ENCODE data around the gene HGS. TPM values are rescaled to one million over a fixed set of nuclear protein-coding genes. Genes with fewer than 3 reads are reported as not detected.

Gene HGS, protein sequence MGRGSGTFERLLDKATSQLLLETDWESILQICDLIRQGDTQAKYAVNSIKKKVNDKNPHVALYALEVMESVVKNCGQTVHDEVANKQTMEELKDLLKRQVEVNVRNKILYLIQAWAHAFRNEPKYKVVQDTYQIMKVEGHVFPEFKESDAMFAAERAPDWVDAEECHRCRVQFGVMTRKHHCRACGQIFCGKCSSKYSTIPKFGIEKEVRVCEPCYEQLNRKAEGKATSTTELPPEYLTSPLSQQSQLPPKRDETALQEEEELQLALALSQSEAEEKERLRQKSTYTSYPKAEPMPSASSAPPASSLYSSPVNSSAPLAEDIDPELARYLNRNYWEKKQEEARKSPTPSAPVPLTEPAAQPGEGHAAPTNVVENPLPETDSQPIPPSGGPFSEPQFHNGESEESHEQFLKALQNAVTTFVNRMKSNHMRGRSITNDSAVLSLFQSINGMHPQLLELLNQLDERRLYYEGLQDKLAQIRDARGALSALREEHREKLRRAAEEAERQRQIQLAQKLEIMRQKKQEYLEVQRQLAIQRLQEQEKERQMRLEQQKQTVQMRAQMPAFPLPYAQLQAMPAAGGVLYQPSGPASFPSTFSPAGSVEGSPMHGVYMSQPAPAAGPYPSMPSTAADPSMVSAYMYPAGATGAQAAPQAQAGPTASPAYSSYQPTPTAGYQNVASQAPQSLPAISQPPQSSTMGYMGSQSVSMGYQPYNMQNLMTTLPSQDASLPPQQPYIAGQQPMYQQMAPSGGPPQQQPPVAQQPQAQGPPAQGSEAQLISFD
- total RNA-seq: 211 TPM

DNA sequence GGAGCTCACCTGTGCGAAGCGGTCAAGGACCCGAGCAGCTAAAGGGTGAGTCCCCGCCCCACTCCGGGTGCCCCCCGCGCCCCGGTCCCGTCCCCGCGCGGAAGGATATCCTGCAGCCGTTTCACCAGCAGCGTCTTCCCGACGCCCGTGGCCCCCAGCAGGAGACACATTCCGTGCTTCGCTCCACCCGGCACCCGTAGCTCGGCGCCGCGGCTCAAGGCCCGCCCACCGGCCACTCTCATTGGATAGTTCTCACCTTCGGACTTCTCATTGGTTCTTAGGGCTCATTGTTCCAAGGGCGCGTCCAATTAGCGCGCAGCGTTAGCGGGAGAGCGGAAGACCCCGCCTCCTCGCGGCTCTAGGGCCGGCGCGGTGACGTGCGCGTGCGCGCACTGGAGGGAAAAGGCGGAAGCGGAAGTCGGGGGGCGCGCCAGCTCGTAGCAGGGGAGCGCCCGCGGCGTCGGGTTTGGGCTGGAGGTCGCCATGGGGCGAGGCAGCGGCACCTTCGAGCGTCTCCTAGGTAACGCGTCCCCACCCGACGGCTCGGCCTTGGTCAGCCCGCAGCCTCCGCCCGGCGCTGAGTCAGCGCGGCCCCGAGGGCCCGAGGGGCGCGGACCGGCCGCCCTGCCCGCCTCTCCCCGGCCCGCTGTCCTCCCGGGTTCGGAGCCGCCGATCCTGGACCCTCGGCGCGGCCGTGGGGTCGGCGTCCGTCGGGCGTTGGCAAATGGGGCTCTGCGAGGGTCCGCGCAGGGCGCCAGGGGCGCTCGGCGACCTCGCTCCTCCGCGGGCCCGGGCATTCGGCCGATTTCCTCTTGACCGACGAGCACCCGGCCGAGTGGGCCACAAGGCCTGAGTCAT is at the start of gene HGS, which contains the start of gene ARL16:
HGS (plus strand) TSS at position 428 of the 858 bp plus-strand sequence; CDS start at position 484, 56 bp downstream.
ARL16 (minus strand) TSS at position 214 of the 858 bp plus-strand sequence; CDS start at position 170, 44 bp downstream.
- Histone ChIP-seq H3K27me3 (no peaks in the 10 kb centered on the region), H3K27ac (peak within 1 kb of the TSS; percentile 82 to 89), H3K4me3 (peak within 1 kb of the TSS; percentile 66 to 84), H3K36me3 (peaks cover 28 to 31% of the 10 kb centered on the region in 2 donors), H3K9me3 (no peaks in the 10 kb centered on the region), H3K4me1 (peaks cover 14 to 20% of the 10 kb centered on the region in 2 donors)
- intact Hi-C loops (cut with DNase I): loop anchor here (1.0 kb wide), 2 partner anchors 18 to 19 kb away; partner anchors contain the start of genes CCDC137, MRPL12 and OXLD1
- TF ChIP-seq, protein P1, sequence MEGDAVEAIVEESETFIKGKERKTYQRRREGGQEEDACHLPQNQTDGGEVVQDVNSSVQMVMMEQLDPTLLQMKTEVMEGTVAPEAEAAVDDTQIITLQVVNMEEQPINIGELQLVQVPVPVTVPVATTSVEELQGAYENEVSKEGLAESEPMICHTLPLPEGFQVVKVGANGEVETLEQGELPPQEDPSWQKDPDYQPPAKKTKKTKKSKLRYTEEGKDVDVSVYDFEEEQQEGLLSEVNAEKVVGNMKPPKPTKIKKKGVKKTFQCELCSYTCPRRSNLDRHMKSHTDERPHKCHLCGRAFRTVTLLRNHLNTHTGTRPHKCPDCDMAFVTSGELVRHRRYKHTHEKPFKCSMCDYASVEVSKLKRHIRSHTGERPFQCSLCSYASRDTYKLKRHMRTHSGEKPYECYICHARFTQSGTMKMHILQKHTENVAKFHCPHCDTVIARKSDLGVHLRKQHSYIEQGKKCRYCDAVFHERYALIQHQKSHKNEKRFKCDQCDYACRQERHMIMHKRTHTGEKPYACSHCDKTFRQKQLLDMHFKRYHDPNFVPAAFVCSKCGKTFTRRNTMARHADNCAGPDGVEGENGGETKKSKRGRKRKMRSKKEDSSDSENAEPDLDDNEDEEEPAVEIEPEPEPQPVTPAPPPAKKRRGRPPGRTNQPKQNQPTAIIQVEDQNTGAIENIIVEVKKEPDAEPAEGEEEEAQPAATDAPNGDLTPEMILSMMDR (IDR thresholded peaks at IDR 0.05): no peak
- peak; percentile 95 to 99 for DNase-seq (ENCODE audit: low spot score in 2 of 2)

DNA sequence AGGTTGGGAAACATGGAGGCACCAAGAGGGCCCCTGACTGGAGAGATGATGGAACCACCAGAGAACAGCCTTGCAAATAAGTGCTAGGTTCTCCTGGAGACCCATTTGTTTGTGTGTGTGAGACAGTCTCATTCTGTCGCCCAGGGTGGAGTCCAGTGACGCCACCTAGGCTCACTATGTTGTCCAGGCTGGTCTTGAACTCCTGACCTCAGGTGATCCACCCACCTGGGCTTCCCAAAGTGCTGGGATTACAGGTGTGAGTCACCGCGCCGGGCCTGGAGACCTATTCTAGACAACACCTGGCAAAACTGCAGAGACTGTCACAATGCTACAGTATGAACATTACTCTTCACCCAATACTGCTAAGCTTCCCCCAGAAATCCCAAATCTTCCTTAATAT is 48.4 kb upstream of the HGS start:
- Histone ChIP-seq H3K9me3 (no peaks in the 10 kb centered on the region), H3K36me3 (no peaks in the 10 kb centered on the region), H3K27me3 (no peaks in the 10 kb centered on the region), H3K27ac (no peak overlapping the region), H3K4me3 (peak overlapping the region; percentile 80 to 89), H3K4me1 (peaks cover 9 to 17% of the 10 kb centered on the region in 2 donors)
- TF ChIP-seq, protein P1 (IDR thresholded peaks at IDR 0.05): no peak
- DNase-seq (ENCODE audit: low spot score in 2 of 2): no peak
- intact Hi-C loops (cut with DNase I): loop anchor here (5.0 kb wide), 1 partner anchor 67 kb away; the partner anchor contains the start of gene MRPL12

DNA sequence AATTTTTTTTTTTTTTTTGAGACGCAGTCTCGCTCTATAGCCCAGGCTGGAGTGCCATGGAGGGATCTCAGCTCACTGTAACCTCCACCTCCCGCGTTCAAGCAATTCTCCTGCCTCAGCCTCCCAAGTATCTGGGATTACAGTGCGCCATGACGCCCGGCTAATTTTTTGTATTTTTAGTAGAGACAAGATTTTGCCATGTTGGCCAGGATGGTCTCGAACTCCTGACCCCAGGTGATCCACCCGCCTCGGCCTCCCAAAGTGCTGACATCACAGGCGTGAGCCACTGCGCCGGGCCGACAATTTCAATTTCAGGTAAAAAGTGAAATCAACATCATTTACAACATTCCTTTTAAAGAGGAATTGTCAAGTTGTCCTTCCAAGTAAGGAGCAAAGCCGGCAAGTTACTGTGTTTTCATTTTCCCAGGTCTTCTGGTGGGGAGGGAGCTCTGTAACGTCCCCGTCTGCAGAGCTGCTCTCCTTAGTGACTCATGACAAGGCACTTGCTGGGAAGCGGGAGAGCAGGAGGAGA is 47.8 kb upstream of the HGS start:
- H3K27ac ChIP-seq: peak overlapping the region; percentile 78 to 85
- peak overlapping the region; percentile 80 to 89 for H3K4me3 ChIP-seq
- H3K36me3 ChIP-seq: no peaks in the 10 kb centered on the region
- intact Hi-C loops (cut with DNase I): loop anchor here (5.0 kb wide), 1 partner anchor 66 kb away; the partner anchor contains the start of gene MRPL12
- no peaks in the 10 kb centered on the region for H3K27me3 ChIP-seq
- H3K9me3 ChIP-seq: no peaks in the 10 kb centered on the region
- TF ChIP-seq, protein P1 (IDR thresholded peaks at IDR 0.05): no peak
- DNase-seq (ENCODE audit: low spot score in 2 of 2): no peak
- H3K4me1 ChIP-seq: peaks cover 9 to 17% of the 10 kb centered on the region in 2 donors

DNA sequence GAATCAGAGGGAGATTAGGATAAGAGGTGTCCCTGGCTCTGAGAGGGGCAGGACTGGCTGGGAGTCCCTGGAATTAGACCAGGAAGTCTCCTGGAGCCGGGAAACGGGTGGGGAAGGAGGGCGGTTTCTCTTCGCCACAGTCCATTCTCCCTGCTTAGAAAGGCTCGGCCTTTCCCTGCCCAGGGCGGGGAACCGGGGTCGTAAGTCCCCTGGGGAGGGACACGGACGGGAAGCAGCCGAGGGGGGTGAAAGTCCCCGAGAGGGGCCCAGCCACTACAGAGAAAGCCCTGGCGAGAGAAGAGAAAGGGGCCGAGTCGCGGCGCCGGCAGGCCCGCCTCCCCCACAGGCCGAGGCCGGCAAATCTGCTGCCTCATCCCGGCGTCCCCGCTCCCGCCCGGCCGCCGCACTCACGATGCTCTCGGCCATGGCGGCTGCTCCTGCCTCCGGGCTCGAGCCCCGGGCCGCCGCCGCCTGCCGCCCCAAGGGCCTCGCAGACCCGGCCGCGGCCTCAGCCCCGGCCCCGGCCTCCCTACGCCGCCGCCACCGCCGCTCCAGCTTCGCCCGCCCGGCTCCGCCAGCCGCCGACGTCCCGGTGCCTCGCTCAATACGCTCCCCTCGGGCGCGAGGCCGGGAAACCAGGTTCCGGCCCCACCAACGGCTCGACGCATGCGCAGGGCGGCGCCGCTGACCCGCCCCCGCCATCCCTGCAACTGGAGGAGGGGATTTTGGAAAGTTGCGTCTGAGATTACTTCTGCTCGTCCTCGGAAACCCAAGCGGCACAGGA is 47.1 kb upstream of the HGS start, which contains the start of the genes NPLOC4 and TSPAN10:
NPLOC4 (minus strand) TSS at position 608 of the 784 bp plus-strand sequence; CDS start at position 426, 182 bp downstream.
TSPAN10 (plus strand) TSS at position 692 of the 784 bp plus-strand sequence. CDS start 5,217 bp downstream, outside the sequence.
- H3K36me3 ChIP-seq: no peaks in the 10 kb centered on the region
- intact Hi-C loops (cut with DNase I): loop anchor here (1.0 to 5.0 kb wide), 2 partner anchors 30 to 66 kb away; partner anchors contain the start of genes CCDC137, MRPL12 and OXLD1

More for the DNA sequence above, 47.1 kb upstream of the HGS start, which contains the start of the genes NPLOC4 and TSPAN10:
- peak; percentile 14 to 90 for DNase-seq (ENCODE audit: low spot score in 2 of 2)
- Histone ChIP-seq H3K4me1 (peaks cover 9 to 17% of the 10 kb centered on the region in 2 donors), H3K4me3 (peak within 1 kb of the TSS; percentile 80 to 89), H3K9me3 (no peaks in the 10 kb centered on the region), H3K27me3 (no peaks in the 10 kb centered on the region), H3K27ac (peak within 1 kb of the TSS; percentile 78 to 85)
- TF ChIP-seq, protein P1 (IDR thresholded peaks at IDR 0.05): peak in 1 of 3 experiments; percentile 7
